Inflammatory macrophage treated with lipopolysaccharide for 4 hours (primary cell): ENCODE data around the gene GPRC5C.
A peak's percentile ranks its signal among the peaks of the same experiment; 100 is the strongest.

Experiments
- DNase-seq: peaks from one replicate; pipeline ENCODE4 v3.0.0-alpha.2; 2020

The GPRC5C gene

GRCh38 chr17:74435775-74436359 lies 4.0 kb downstream of the GPRC5C start:
- no peak for DNase-seq

- no peak for DNase-seq
Measured at GRCh38 chr17:74437702-74438101, 5.8 kb downstream of the GPRC5C start.

GRCh38 chr17:74439691-74440567 lies 8.0 kb downstream of the GPRC5C start:
- no peak for DNase-seq

- DNase-seq = no peak
Measured at GRCh38 chr17:74441537-74441936, 9.6 kb downstream of the GPRC5C start.

GRCh38 chr17:74442291-74442669 lies 10.4 kb downstream of the GPRC5C start:
- DNase-seq = no peak

- DNase-seq = peak; percentile 51
Measured at GRCh38 chr17:74442670-74443515, 11.0 kb downstream of the GPRC5C start.

- DNase-seq = no peak
Measured at GRCh38 chr17:74443516-74444296, 11.8 kb downstream of the GPRC5C start.

- DNase-seq = no peak
Measured at GRCh38 chr17:74444406-74444805, 12.5 kb downstream of the GPRC5C start.

GRCh38 chr17:74445158-74445557 lies 13.3 kb downstream of the GPRC5C start:
- DNase-seq = no peak

- peak; percentile 28 for DNase-seq
Measured at GRCh38 chr17:74446551-74447500, 14.9 kb downstream of the GPRC5C start.

GRCh38 chr17:74447628-74448159 lies 15.8 kb downstream of the GPRC5C start:
- DNase-seq = no peak

- no peak for DNase-seq
Measured at GRCh38 chr17:74448756-74449155, 16.9 kb downstream of the GPRC5C start.

GRCh38 chr17:74449306-74449705 lies 17.4 kb downstream of the GPRC5C start:
- no peak for DNase-seq

- DNase-seq = no peak
Measured at GRCh38 chr17:74449773-74450172, 17.9 kb downstream of the GPRC5C start.

- DNase-seq = no peak
Measured at GRCh38 chr17:74450231-74450630, 18.3 kb downstream of the GPRC5C start.

- DNase-seq = no peak
Measured at GRCh38 chr17:74450925-74451403, 19.1 kb downstream of the GPRC5C start.

- no peak for DNase-seq
Measured at GRCh38 chr17:74451557-74451956, 19.7 kb downstream of the GPRC5C start.

GRCh38 chr17:74452033-74452840 lies 20.3 kb downstream of the GPRC5C start:
- no peak for DNase-seq

GRCh38 chr17:74452841-74453661 lies 21.2 kb downstream of the GPRC5C start:
- no peak for DNase-seq
